Measurements from ENCODE around the gene CYTH1. TPM values are rescaled to one million over a fixed set of nuclear protein-coding genes. Genes with fewer than 3 reads are reported as not detected.

CYTH1 gene
- total RNA-seq, 1 donor, result 21.4 TPM

GRCh38 chr17:78766743-78767294, 15.3 kb downstream of the CYTH1 start:
- Histone ChIP-seq H3K4me1 (ENCODE audit: insufficient read depth, low read length) (no peaks in the 10 kb centered on the region), H4K20me1 (ENCODE audit: insufficient read depth, low read length) (peaks cover 35% of the 10 kb centered on the region), H3K27me3 (ENCODE audit: insufficient read depth, low read length) (no peaks in the 10 kb centered on the region), H3K36me3 (ENCODE audit: insufficient read depth, low read length) (no peaks in the 10 kb centered on the region), H3K4me2 (ENCODE audit: insufficient read depth, low read length) (no peak overlapping the region), H3K4me3 (ENCODE audit: insufficient read depth, low read length) (no peak overlapping the region), H3K79me2 (ENCODE audit: insufficient read depth, low read length) (peaks cover 52% of the 10 kb centered on the region), H3K27ac (ENCODE audit: low read depth, low read length) (no peak overlapping the region), H3K9me3 (ENCODE audit: low read depth, low read length) (no peaks in the 10 kb centered on the region), H2AFZ (ENCODE audit: low read length) (no peak overlapping the region)
- no peak for TF ChIP-seq CTCF (IDR thresholded peaks at IDR 0.05; ENCODE audit: extremely low read depth, low read depth, low read length)
- no peak for DNase-seq (ENCODE audit: insufficient read length, low spot score, missing footprints)

- H3K4me3 ChIP-seq (ENCODE audit: insufficient read depth, low read length), result no peak overlapping the region
- H3K79me2 ChIP-seq (ENCODE audit: insufficient read depth, low read length), result peaks cover 51% of the 10 kb centered on the region
Observed at GRCh38 chr17:78766225-78766624, 15.8 kb downstream of the CYTH1 start.

GRCh38 chr17:78765821-78766220, 16.3 kb downstream of the CYTH1 start:
- H3K9me3 ChIP-seq (ENCODE audit: low read depth, low read length), result no peaks in the 10 kb centered on the region
- no peaks in the 10 kb centered on the region for H3K4me1 ChIP-seq (ENCODE audit: insufficient read depth, low read length)
- H3K4me3 ChIP-seq (ENCODE audit: insufficient read depth, low read length), result no peak overlapping the region
- peaks cover 54% of the 10 kb centered on the region for H3K79me2 ChIP-seq (ENCODE audit: insufficient read depth, low read length)
- no peak overlapping the region for H2AFZ ChIP-seq (ENCODE audit: low read length)
- peaks cover 35% of the 10 kb centered on the region for H4K20me1 ChIP-seq (ENCODE audit: insufficient read depth, low read length)
- H3K27me3 ChIP-seq (ENCODE audit: insufficient read depth, low read length), result no peaks in the 10 kb centered on the region
- H3K4me2 ChIP-seq (ENCODE audit: insufficient read depth, low read length), result no peak overlapping the region
- no peak for DNase-seq (ENCODE audit: insufficient read length, low spot score, missing footprints)
- H3K36me3 ChIP-seq (ENCODE audit: insufficient read depth, low read length), result no peaks in the 10 kb centered on the region
- TF ChIP-seq CTCF (IDR thresholded peaks at IDR 0.05; ENCODE audit: extremely low read depth, low read depth, low read length), result no peak
- no peak overlapping the region for H3K27ac ChIP-seq (ENCODE audit: low read depth, low read length)

More at GRCh38 chr17:78766225-78766624, 15.8 kb downstream of the CYTH1 start:
- Histone ChIP-seq H2AFZ (ENCODE audit: low read length) (no peak overlapping the region), H3K27ac (ENCODE audit: low read depth, low read length) (no peak overlapping the region), H3K9me3 (ENCODE audit: low read depth, low read length) (no peaks in the 10 kb centered on the region), H4K20me1 (ENCODE audit: insufficient read depth, low read length) (peaks cover 35% of the 10 kb centered on the region), H3K4me1 (ENCODE audit: insufficient read depth, low read length) (no peaks in the 10 kb centered on the region), H3K36me3 (ENCODE audit: insufficient read depth, low read length) (no peaks in the 10 kb centered on the region), H3K27me3 (ENCODE audit: insufficient read depth, low read length) (no peaks in the 10 kb centered on the region), H3K4me2 (ENCODE audit: insufficient read depth, low read length) (no peak overlapping the region)
- DNase-seq (ENCODE audit: insufficient read length, low spot score, missing footprints), result no peak
- TF ChIP-seq CTCF (IDR thresholded peaks at IDR 0.05; ENCODE audit: extremely low read depth, low read depth, low read length), result no peak

GRCh38 chr17:78764871-78765270, 17.2 kb downstream of the CYTH1 start:
- no peak overlapping the region for H3K4me3 ChIP-seq (ENCODE audit: insufficient read depth, low read length)
- no peaks in the 10 kb centered on the region for H3K27me3 ChIP-seq (ENCODE audit: insufficient read depth, low read length)
- no peak overlapping the region for H2AFZ ChIP-seq (ENCODE audit: low read length)
- no peak overlapping the region for H3K4me2 ChIP-seq (ENCODE audit: insufficient read depth, low read length)
- H3K4me1 ChIP-seq (ENCODE audit: insufficient read depth, low read length), result no peaks in the 10 kb centered on the region
- no peaks in the 10 kb centered on the region for H3K9me3 ChIP-seq (ENCODE audit: low read depth, low read length)
- DNase-seq (ENCODE audit: insufficient read length, low spot score, missing footprints), result no peak
- peaks cover 37% of the 10 kb centered on the region for H4K20me1 ChIP-seq (ENCODE audit: insufficient read depth, low read length)
- no peaks in the 10 kb centered on the region for H3K36me3 ChIP-seq (ENCODE audit: insufficient read depth, low read length)
- H3K79me2 ChIP-seq (ENCODE audit: insufficient read depth, low read length), result peaks cover 52% of the 10 kb centered on the region
- H3K27ac ChIP-seq (ENCODE audit: low read depth, low read length), result no peak overlapping the region
- TF ChIP-seq CTCF (IDR thresholded peaks at IDR 0.05; ENCODE audit: extremely low read depth, low read depth, low read length), result no peak
